Neural cell (in vitro differentiated cells): Measurements from ENCODE around the gene LCN10. TPM values are rescaled to one million over a fixed set of nuclear protein-coding genes. Genes with fewer than 3 reads are reported as not detected.

ENCODE experiments used
- H2AFZ ChIP-seq: fragments of 200-600, 300-800 bp; sonication (generic), shearing (Covaris generic); 2 replicates; pipeline ENCODE4 v1.6.0; 2014; ENCODE audit warnings: low read depth, mild to moderate bottlenecking, antibody characterized with exemption, low read length, moderate library complexity
- H3F3A ChIP-seq: fragments of 200-600 bp; shearing (Covaris generic); 2 replicates; pipeline ENCODE4 v1.6.1; 2016; ENCODE audit warnings: mild to moderate bottlenecking, moderate library complexity, mixed read lengths, antibody characterized with exemption, low read length; ENCODE audit not compliant: insufficient read depth, poor library complexity, severe bottlenecking
- H3K27ac ChIP-seq: fragments of 200-600, 300-800 bp; sonication (generic), shearing (Covaris generic); 2 replicates; pipeline ENCODE4 v1.5.1; 2014; ENCODE audit warnings: mild to moderate bottlenecking, low read length, moderate library complexity
- H3K27me3 ChIP-seq: fragments of 300-800, 200-600 bp; sonication (generic), shearing (Covaris generic); 2 replicates; pipeline ENCODE4 v1.6.0; 2014; ENCODE audit warnings: mild to moderate bottlenecking, low read depth, low read length, moderate library complexity; ENCODE audit not compliant: insufficient read depth
- H3K36me3 ChIP-seq: fragments of 300-800, 200-600 bp; sonication (generic), shearing (Covaris generic); 2 replicates; pipeline ENCODE4 v1.5.1; 2014; ENCODE audit warnings: mild to moderate bottlenecking, antibody characterized with exemption, low read length, moderate library complexity; ENCODE audit not compliant: insufficient read depth
- H3K4me2 ChIP-seq: fragments of 300-800, 200-600 bp; sonication (generic), shearing (Covaris generic); 2 replicates; pipeline ENCODE4 v1.6.0; 2014; ENCODE audit warnings: mild to moderate bottlenecking, low read length
- H3K4me3 ChIP-seq: fragments of 300-800, 200-600 bp; sonication (generic), shearing (Covaris generic); 2 replicates; pipeline ENCODE4 v1.5.1; 2014; ENCODE audit warnings: mild to moderate bottlenecking, low read length, moderate library complexity
- H3K79me2 ChIP-seq: fragments of 200-600 bp; shearing (Covaris generic); replicated peaks from 2 replicates; pipeline ENCODE4 v1.6.0; 2014; ENCODE audit warnings: mild to moderate bottlenecking, low read length, moderate library complexity; ENCODE audit not compliant: insufficient read depth
- H3K9ac ChIP-seq: fragments of 300-800, 200-600 bp; sonication (generic), shearing (Covaris generic); 2 replicates; pipeline ENCODE4 v1.6.1; 2016; ENCODE audit warnings: mild to moderate bottlenecking, low read length, mixed read lengths
- H3K9me2 ChIP-seq: fragments of 200-600 bp; shearing (Covaris generic); 2 replicates; pipeline ENCODE4 v1.6.1; 2016; ENCODE audit warnings: mild to moderate bottlenecking, low read length, mixed read lengths; ENCODE audit not compliant: insufficient read depth
- H3K9me3 ChIP-seq: fragments of 200-600, 300-800 bp; sonication (generic), shearing (Covaris generic); 2 replicates; pipeline ENCODE4 v1.6.1; 2016; ENCODE audit warnings: mild to moderate bottlenecking, mixed run types, low read length, moderate library complexity, mixed read lengths
- H4K20me1 ChIP-seq: fragments of 200-600 bp; shearing (Covaris generic); 2 replicates; pipeline ENCODE4 v1.6.1; 2016; ENCODE audit warnings: mild to moderate bottlenecking, mixed run types; ENCODE audit not compliant: insufficient read depth
- EP300 ChIP-seq: fragments of 450-650 bp; conservative IDR thresholded peaks from 2 replicates; pipeline ENCODE4 v1.6.1; 2014; ENCODE audit warnings: antibody characterized with exemption, mild to moderate bottlenecking, moderate library complexity; ENCODE audit not compliant: poor library complexity, severe bottlenecking
- EZH2 ChIP-seq: fragments of 200-600, 300-800 bp; shearing (Covaris generic), sonication (generic); IDR thresholded peaks from 2 replicates; pipeline ENCODE4 v1.6.1; 2014; ENCODE audit warnings: antibody characterized with exemption, low read length, borderline replicate concordance, mild to moderate bottlenecking; ENCODE audit not compliant: insufficient read depth, poor library complexity, severe bottlenecking
- MXI1 ChIP-seq: fragments of 450-650 bp; conservative IDR thresholded peaks from 2 replicates; pipeline ENCODE4 v1.6.1; 2014; ENCODE audit warnings: antibody characterized with exemption, mild to moderate bottlenecking; ENCODE audit not compliant: poor library complexity, severe bottlenecking
- POLR2AphosphoS5 ChIP-seq: IDR thresholded peaks from 2 replicates; pipeline ENCODE4 v1.6.1; 2012
- RAD21 ChIP-seq: fragments of 450-650 bp; conservative IDR thresholded peaks from 2 replicates; pipeline ENCODE4 v1.6.1; 2014; ENCODE audit warnings: antibody characterized with exemption, mild to moderate bottlenecking, moderate library complexity
- SMC3 ChIP-seq: fragments of 450-650 bp; conservative IDR thresholded peaks from 2 replicates; pipeline ENCODE4 v1.6.1; 2014; ENCODE audit warnings: antibody characterized with exemption, mild to moderate bottlenecking, moderate library complexity; ENCODE audit not compliant: poor library complexity
- TAF1 ChIP-seq: IDR thresholded peaks from 2 replicates; pipeline ENCODE4 v1.6.1; 2012; ENCODE audit warnings: low read depth
- polyA plus RNA-seq: library from polyadenylated mRNA; depleted of rRNA; stranded (reverse); fragments of >200 nt; gene quantifications from 2 replicates; pipeline ENCODE4 v1.2.3, GENCODE V29; 2014
- TF ChIP-seq, protein P1 (sequence below): fragments of 450-650 bp; IDR thresholded peaks from 2 replicates; pipeline ENCODE4 v1.5.1; 2014; ENCODE audit warnings: antibody characterized with exemption, mild to moderate bottlenecking, moderate library complexity; ENCODE audit not compliant: poor library complexity, severe bottlenecking
- TF ChIP-seq, protein P2 (sequence below): IDR thresholded peaks from 2 replicates; pipeline ENCODE4 v1.6.1; 2012; ENCODE audit warnings: borderline replicate concordance

The LCN10 gene
- polyA plus RNA-seq, 1 donor from 2014 or later: not detected

DNA sequence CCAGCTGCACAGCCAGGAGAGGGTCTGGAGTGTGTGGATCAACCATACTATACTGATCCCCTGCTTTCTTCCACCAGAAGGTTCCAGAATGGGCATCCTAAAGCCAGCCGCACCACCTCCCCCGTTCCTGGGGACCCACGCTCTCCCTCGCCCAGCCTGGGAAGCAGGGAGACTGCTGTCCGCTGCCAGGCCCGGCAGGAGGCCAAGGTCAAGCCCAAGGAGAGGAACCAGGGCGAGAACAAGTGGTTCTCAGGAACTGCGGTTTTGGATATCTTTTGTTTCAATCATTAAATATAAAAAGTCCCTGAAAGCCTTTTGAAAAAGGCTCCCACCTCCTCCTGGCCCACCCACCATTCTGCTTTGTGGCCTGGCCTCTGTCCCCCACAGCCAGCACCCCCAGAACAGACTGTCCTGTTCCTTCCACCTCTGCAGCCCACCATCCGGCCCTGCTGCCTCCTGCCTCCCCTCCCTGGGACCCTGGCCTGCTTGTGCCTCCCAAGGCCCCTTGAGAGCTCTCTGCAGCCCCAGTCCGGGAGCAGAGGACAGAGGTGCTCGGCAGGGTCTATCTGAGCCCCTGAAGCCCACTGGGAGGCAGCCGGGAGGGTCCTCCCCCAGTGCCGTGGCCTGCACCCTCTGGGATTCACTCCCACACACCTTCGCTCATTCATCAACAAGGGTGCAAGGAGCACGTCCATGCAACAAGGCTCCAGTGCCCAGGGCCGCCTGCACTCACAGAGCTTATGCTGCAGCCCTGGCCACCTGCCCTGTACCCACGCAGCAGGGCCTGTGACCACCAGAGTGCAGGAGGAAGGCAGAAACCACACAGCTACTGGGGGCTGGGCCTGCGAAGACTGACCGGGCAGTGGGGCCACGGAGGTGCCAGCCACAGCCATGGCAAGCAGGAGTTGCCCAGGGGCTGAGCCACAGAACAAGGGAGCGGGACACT is 6.2 kb upstream of the LCN10 start:
- Histone ChIP-seq H3K27ac (no peak overlapping the region), H3F3A (no peaks in the 10 kb centered on the region), H3K4me2 (no peak overlapping the region), H3K27me3 (no peaks in the 10 kb centered on the region), H2AFZ (no peak overlapping the region), H3K36me3 (no peaks in the 10 kb centered on the region), H3K9me2 (no peaks in the 10 kb centered on the region), H3K9me3 (no peaks in the 10 kb centered on the region), H3K9ac (no peak overlapping the region), H3K79me2 (no peaks in the 10 kb centered on the region), H3K4me3 (no peak overlapping the region), H4K20me1 (no peaks in the 10 kb centered on the region)
- TF ChIP-seq POLR2AphosphoS5 (no peak), SMC3 (no peak), EZH2 (no peak), TAF1 (no peak), EP300 (no peak), MXI1 (no peak)
- TF ChIP-seq, protein P1, sequence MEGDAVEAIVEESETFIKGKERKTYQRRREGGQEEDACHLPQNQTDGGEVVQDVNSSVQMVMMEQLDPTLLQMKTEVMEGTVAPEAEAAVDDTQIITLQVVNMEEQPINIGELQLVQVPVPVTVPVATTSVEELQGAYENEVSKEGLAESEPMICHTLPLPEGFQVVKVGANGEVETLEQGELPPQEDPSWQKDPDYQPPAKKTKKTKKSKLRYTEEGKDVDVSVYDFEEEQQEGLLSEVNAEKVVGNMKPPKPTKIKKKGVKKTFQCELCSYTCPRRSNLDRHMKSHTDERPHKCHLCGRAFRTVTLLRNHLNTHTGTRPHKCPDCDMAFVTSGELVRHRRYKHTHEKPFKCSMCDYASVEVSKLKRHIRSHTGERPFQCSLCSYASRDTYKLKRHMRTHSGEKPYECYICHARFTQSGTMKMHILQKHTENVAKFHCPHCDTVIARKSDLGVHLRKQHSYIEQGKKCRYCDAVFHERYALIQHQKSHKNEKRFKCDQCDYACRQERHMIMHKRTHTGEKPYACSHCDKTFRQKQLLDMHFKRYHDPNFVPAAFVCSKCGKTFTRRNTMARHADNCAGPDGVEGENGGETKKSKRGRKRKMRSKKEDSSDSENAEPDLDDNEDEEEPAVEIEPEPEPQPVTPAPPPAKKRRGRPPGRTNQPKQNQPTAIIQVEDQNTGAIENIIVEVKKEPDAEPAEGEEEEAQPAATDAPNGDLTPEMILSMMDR: no peak

DNA sequence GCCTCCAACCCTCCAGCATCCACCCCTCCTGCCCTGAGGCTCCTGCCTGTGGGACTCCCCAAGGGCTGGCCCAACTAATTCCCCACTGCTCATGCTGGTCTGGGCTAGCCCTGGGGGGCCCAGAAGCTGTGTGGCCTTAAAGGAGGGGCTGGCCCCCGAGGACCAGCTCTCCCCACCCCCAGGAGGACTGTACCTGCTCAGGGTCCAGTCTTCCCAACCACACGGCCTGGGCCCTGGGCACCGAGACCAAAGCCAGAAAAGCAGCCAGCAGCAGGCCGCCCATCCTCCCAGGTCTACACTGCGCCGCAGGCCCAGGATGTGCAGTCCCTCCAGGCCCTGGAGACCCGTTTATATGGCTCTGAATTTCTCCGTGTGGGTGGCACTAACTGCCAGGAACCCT is 5.5 kb upstream of the LCN10 start, which contains the start of gene LCN6:
TSS of gene LCN6 (minus strand) at position 325 of the 400 bp plus-strand sequence. CDS start at position 283, 42 bp downstream.
- TF ChIP-seq SMC3 (no peak), RAD21 (no peak), EZH2 (no peak)
- TF ChIP-seq, protein P2, sequence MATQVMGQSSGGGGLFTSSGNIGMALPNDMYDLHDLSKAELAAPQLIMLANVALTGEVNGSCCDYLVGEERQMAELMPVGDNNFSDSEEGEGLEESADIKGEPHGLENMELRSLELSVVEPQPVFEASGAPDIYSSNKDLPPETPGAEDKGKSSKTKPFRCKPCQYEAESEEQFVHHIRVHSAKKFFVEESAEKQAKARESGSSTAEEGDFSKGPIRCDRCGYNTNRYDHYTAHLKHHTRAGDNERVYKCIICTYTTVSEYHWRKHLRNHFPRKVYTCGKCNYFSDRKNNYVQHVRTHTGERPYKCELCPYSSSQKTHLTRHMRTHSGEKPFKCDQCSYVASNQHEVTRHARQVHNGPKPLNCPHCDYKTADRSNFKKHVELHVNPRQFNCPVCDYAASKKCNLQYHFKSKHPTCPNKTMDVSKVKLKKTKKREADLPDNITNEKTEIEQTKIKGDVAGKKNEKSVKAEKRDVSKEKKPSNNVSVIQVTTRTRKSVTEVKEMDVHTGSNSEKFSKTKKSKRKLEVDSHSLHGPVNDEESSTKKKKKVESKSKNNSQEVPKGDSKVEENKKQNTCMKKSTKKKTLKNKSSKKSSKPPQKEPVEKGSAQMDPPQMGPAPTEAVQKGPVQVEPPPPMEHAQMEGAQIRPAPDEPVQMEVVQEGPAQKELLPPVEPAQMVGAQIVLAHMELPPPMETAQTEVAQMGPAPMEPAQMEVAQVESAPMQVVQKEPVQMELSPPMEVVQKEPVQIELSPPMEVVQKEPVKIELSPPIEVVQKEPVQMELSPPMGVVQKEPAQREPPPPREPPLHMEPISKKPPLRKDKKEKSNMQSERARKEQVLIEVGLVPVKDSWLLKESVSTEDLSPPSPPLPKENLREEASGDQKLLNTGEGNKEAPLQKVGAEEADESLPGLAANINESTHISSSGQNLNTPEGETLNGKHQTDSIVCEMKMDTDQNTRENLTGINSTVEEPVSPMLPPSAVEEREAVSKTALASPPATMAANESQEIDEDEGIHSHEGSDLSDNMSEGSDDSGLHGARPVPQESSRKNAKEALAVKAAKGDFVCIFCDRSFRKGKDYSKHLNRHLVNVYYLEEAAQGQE: no peak

More for the DNA sequence above, 5.5 kb upstream of the LCN10 start, which contains the start of gene LCN6:
- H3K27ac ChIP-seq: no peak within 1 kb of the TSS
- no peaks in the 10 kb centered on the region for H3K36me3 ChIP-seq
- H3K9ac ChIP-seq: no peak within 1 kb of the TSS
- H3K4me3 ChIP-seq: no peak within 1 kb of the TSS
- H3K79me2 ChIP-seq: no peaks in the 10 kb centered on the region
- H2AFZ ChIP-seq: no peak within 1 kb of the TSS
- no peak within 1 kb of the TSS for H3K4me2 ChIP-seq
- H3F3A ChIP-seq: no peaks in the 10 kb centered on the region
- no peaks in the 10 kb centered on the region for H3K9me3 ChIP-seq
- H3K9me2 ChIP-seq: no peaks in the 10 kb centered on the region
- no peaks in the 10 kb centered on the region for H4K20me1 ChIP-seq
- no peaks in the 10 kb centered on the region for H3K27me3 ChIP-seq
